Body of pancreas (tissue), 4 donors: ENCODE measurements around the gene NF2.

Experiments
- POLR2A ChIP-seq, 3 donors: fragments of 450-650 bp; IDR thresholded peaks; one replicate each; pipeline ENCODE4 v1.6.1; 2016; ENCODE audit warnings: antibody characterized with exemption in 3 of 3, mild to moderate bottlenecking in 2 of 3
- TF ChIP-seq, protein P1 (sequence below), 7 experiments: fragments of 450-650 bp in 4 of 7; fragments of 200-600 bp in 3 of 7; sonication (generic) in 3 of 7; IDR thresholded peaks; one replicate each; pipeline ENCODE4 v1.5.1; 2016 to 2019; ENCODE audit warnings: antibody characterized with exemption in 7 of 7

DNA sequence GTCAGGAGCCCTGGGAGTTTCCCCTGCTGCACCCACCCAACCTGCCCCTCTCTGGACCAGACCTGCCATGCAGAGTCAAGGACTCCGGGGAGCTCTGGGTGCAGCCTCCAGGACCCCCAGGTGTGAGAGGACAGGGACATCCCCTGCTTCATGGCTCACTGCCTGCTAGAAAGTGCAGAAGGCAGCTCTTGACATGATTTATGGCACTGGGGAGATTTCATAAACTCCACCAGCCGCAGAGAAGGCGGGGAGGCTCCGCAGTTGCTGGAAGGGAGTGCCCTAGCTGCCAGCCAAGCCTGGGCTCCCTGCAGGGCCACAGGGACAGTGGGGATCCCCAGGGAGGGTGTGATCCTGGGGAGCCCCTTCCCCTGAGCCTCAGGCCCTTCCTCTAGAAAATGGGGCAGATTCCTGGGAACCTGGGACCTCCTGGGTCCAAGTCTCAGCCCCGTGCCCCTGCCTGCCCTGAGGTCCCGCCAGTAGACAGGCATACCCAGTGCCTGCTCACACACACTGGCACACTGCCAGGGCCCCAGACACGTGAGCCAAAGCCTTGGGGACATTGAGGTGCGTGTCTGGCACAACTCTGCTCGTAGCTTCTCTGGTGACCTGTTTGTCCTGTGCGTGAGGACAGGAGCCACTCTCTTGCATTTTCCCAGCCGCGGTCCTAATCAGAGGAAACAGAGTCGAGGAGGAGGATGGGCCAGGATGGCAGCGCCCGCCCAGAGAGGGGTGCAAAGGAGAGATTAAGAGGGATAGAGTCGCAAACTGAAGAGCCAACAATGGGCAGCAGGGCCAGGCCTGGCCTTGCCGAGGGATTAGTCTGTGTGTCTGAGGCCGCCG is 130.1 kb downstream of the NF2 start:
- TF ChIP-seq, protein P1, sequence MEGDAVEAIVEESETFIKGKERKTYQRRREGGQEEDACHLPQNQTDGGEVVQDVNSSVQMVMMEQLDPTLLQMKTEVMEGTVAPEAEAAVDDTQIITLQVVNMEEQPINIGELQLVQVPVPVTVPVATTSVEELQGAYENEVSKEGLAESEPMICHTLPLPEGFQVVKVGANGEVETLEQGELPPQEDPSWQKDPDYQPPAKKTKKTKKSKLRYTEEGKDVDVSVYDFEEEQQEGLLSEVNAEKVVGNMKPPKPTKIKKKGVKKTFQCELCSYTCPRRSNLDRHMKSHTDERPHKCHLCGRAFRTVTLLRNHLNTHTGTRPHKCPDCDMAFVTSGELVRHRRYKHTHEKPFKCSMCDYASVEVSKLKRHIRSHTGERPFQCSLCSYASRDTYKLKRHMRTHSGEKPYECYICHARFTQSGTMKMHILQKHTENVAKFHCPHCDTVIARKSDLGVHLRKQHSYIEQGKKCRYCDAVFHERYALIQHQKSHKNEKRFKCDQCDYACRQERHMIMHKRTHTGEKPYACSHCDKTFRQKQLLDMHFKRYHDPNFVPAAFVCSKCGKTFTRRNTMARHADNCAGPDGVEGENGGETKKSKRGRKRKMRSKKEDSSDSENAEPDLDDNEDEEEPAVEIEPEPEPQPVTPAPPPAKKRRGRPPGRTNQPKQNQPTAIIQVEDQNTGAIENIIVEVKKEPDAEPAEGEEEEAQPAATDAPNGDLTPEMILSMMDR (IDR thresholded peaks at IDR 0.05) = no peak
- no peak for TF ChIP-seq POLR2A (IDR thresholded peaks at IDR 0.05)
